ENCODE results near the gene IL1RAPL2.
"Not testable (repeated sequence)": the region's sequence is repeated elsewhere in the genome, so short reads cannot be mapped to it uniquely, and the experiment has no call there.

Gene IL1RAPL2

GRCh38 chrX:104913348-104913747 lies 347.3 kb downstream of the IL1RAPL2 start:
- no peak overlapping the region for H3K27ac ChIP-seq (ENCODE audit: extremely low read depth, low read depth, low read length)
- H3K4me1 ChIP-seq (ENCODE audit: control insufficient read depth, insufficient read depth, low read length), result no peaks in the 10 kb centered on the region
- TF ChIP-seq ZXDB (tag by site-specific recombination; IDR thresholded peaks at IDR 0.05) (no peak), GLIS1 (tag by site-specific recombination; IDR thresholded peaks at IDR 0.05) (no peak), REPIN1 (tag by site-specific recombination; IDR thresholded peaks at IDR 0.05; ENCODE audit: low read depth) (no peak), BCL11A (tag by site-specific recombination; IDR thresholded peaks at IDR 0.05; ENCODE audit: low read depth) (no peak), PATZ1 (tag by site-specific recombination; IDR thresholded peaks at IDR 0.05) (no peak), ZNF585B (tag by site-specific recombination; IDR thresholded peaks at IDR 0.05) (no peak), ZNF768 (tag by site-specific recombination; IDR thresholded peaks at IDR 0.05) (no peak), ZNF335 (tag by site-specific recombination; conservative IDR thresholded peaks at IDR 0.05) (no peak), ZNF449 (tag by site-specific recombination; IDR thresholded peaks at IDR 0.05) (no peak), ZNF529 (tag by site-specific recombination; IDR thresholded peaks at IDR 0.05; ENCODE audit: insufficient replicate concordance) (no peak), ZNF664 (tag by site-specific recombination; IDR thresholded peaks at IDR 0.05) (no peak), ZNF23 (tag by site-specific recombination; IDR thresholded peaks at IDR 0.05; ENCODE audit: borderline replicate concordance) (no peak)
- POLR2A ChIA-PET, result no interaction called here
- no peak overlapping the region for H3K4me3 ChIP-seq (ENCODE audit: low read depth, low read length)
- H3K9me3 ChIP-seq (ENCODE audit: control insufficient read depth, insufficient read depth, low read depth, low read length), result no peaks in the 10 kb centered on the region
- H3K36me3 ChIP-seq (ENCODE audit: control insufficient read depth in 2 of 2, insufficient read depth in 1 of 2, low read length in 2 of 2), result no peaks in the 10 kb centered on the region
- CTCF ChIA-PET, result interaction anchor here (0.6 to 1.1 kb wide), 3 partner anchors 9 to 512 kb away, joined by 3 to 6 read pairs (median 3); no protein-coding TSS in a partner anchor

GRCh38 chrX:104914686-104915085 lies 348.7 kb downstream of the IL1RAPL2 start:
- H3K36me3 ChIP-seq (ENCODE audit: control insufficient read depth in 2 of 2, insufficient read depth in 1 of 2, low read length in 2 of 2); H3K27ac ChIP-seq (ENCODE audit: extremely low read depth, low read depth, low read length); CTCF ChIA-PET; H3K9me3 ChIP-seq (ENCODE audit: control insufficient read depth, insufficient read depth, low read depth, low read length); POLR2A ChIA-PET; H3K4me1 ChIP-seq (ENCODE audit: control insufficient read depth, insufficient read depth, low read length); H3K4me3 ChIP-seq (ENCODE audit: low read depth, low read length): not testable (repeated sequence)
- TF ChIP-seq ZNF280D (tag by site-specific recombination; IDR thresholded peaks at IDR 0.05), result peak; percentile 67; the same call in 1 of the 2 replicates
- TF ChIP-seq ZNF146 (tag by site-specific recombination; IDR thresholded peaks at IDR 0.05), result peak; percentile 86

GRCh38 chrX:104918122-104918521 lies 352.1 kb downstream of the IL1RAPL2 start:
- CTCF ChIA-PET, result interaction anchor here (0.6 to 0.7 kb wide), 4 partner anchors 15 to 249 kb away, joined by 3 to 4 read pairs (median 4); no protein-coding TSS in a partner anchor
- Histone ChIP-seq H3K27ac (ENCODE audit: extremely low read depth, low read depth, low read length) (no peak overlapping the region), H3K9me3 (ENCODE audit: control insufficient read depth, insufficient read depth, low read depth, low read length) (no peaks in the 10 kb centered on the region), H3K36me3 (ENCODE audit: control insufficient read depth in 2 of 2, insufficient read depth in 1 of 2, low read length in 2 of 2) (no peaks in the 10 kb centered on the region), H3K4me1 (ENCODE audit: control insufficient read depth, insufficient read depth, low read length) (no peaks in the 10 kb centered on the region), H3K4me3 (ENCODE audit: low read depth, low read length) (no peak overlapping the region)
- POLR2A ChIA-PET, result no interaction called here
- TF ChIP-seq ZNF324 (tag by site-specific recombination; IDR thresholded peaks at IDR 0.05), result no peak
- no peak for TF ChIP-seq ZNF335 (tag by site-specific recombination; conservative IDR thresholded peaks at IDR 0.05)
- TF ChIP-seq KLF8 (tag by site-specific recombination; IDR thresholded peaks at IDR 0.05), result no peak
- no peak for TF ChIP-seq ZNF707 (tag by site-specific recombination; IDR thresholded peaks at IDR 0.05)
- TF ChIP-seq ZNF37A (tag by site-specific recombination; IDR thresholded peaks at IDR 0.05), result no peak
- TF ChIP-seq ZBTB7A (tag by site-specific recombination; IDR thresholded peaks at IDR 0.05; ENCODE audit: low read depth), result no peak
- TF ChIP-seq ZNF548 (tag by site-specific recombination; IDR thresholded peaks at IDR 0.05), result no peak
- no peak for TF ChIP-seq ZNF561 (tag by site-specific recombination; IDR thresholded peaks at IDR 0.05; ENCODE audit: borderline replicate concordance)
- no peak for TF ChIP-seq ZBTB21 (tag by site-specific recombination; IDR thresholded peaks at IDR 0.05)
- TF ChIP-seq ZNF544 (tag by site-specific recombination; IDR thresholded peaks at IDR 0.05), result no peak

Measured in HEK293 (cell line).